ENCODE data around the gene NEU4.

NEU4 gene

GRCh38 chr2:241770185-241770935 lies 38.6 kb upstream of the NEU4 start:
- peak in 1 of 2 donors; percentile 11 for DNase-seq (ENCODE audit: low spot score in 2 of 2)
- peaks cover 4% of the 10 kb centered on the region for H3K27me3 Mint-ChIP-seq
- no peaks in the 10 kb centered on the region for H3K9me3 Mint-ChIP-seq
- no peak overlapping the region for H3K27ac Mint-ChIP-seq (ENCODE audit: low read depth)
- H3K4me3 Mint-ChIP-seq: no peak overlapping the region
- H3K36me3 Mint-ChIP-seq (ENCODE audit: insufficient read depth): peaks cover 3% of the 10 kb centered on the region
- H3K4me1 Mint-ChIP-seq: peaks cover 15% of the 10 kb centered on the region
- no peak for ATAC-seq (replicated peaks; ENCODE audit: extremely low read depth, poor library complexity, severe bottlenecking)

DNA sequence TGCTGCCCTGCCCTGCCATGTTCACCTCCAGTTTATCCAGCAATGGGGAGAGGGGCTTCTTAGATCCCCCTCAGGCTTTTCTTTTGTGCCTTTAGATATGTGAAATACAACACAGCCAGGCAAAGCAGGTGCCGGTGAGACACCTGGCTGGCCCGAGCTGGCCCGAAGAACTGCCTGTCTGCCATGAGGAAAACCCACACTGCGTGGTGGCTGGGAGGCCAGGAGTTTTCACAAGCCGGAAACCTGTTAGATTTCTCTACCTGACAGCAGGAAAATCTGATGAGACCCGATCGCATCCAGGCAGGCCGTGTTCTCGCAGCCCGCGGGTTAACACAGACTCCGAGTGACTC lies 38.1 kb upstream of the NEU4 start:
- H3K4me3 Mint-ChIP-seq: peak overlapping the region; percentile 11
- DNase-seq (ENCODE audit: low spot score in 2 of 2) (no peak), ATAC-seq (replicated peaks; ENCODE audit: extremely low read depth, poor library complexity, severe bottlenecking) (no peak)
- peaks cover 15% of the 10 kb centered on the region for H3K4me1 Mint-ChIP-seq
- no peaks in the 10 kb centered on the region for H3K9me3 Mint-ChIP-seq
- no peak overlapping the region for H3K27ac Mint-ChIP-seq (ENCODE audit: low read depth)
- peaks cover 3% of the 10 kb centered on the region for H3K36me3 Mint-ChIP-seq (ENCODE audit: insufficient read depth)
- peaks cover 9% of the 10 kb centered on the region for H3K27me3 Mint-ChIP-seq

- H3K4me3 Mint-ChIP-seq: peak overlapping the region; percentile 56
- no peaks in the 10 kb centered on the region for H3K9me3 Mint-ChIP-seq
- H3K36me3 Mint-ChIP-seq (ENCODE audit: insufficient read depth): peaks cover 3% of the 10 kb centered on the region
- no peak for ATAC-seq (replicated peaks; ENCODE audit: extremely low read depth, poor library complexity, severe bottlenecking)
- H3K27me3 Mint-ChIP-seq: peaks cover 9% of the 10 kb centered on the region
- H3K27ac Mint-ChIP-seq (ENCODE audit: low read depth): no peak overlapping the region
- peaks cover 15% of the 10 kb centered on the region for H3K4me1 Mint-ChIP-seq
- DNase-seq (ENCODE audit: low spot score in 2 of 2): peak in 1 of 2 donors; percentile 9
Measured at GRCh38 chr2:241771286-241772062, 37.5 kb upstream of the NEU4 start.

- peaks cover 9% of the 10 kb centered on the region for H3K27me3 Mint-ChIP-seq
- H3K9me3 Mint-ChIP-seq: no peaks in the 10 kb centered on the region
- H3K27ac Mint-ChIP-seq (ENCODE audit: low read depth): no peak overlapping the region
- peak; percentile 55 for ATAC-seq (replicated peaks; ENCODE audit: extremely low read depth, poor library complexity, severe bottlenecking)
- peak overlapping the region; percentile 56 for H3K4me3 Mint-ChIP-seq
- H3K4me1 Mint-ChIP-seq: peaks cover 15% of the 10 kb centered on the region
- DNase-seq (ENCODE audit: low spot score in 2 of 2): no peak
- H3K36me3 Mint-ChIP-seq (ENCODE audit: insufficient read depth): peaks cover 3% of the 10 kb centered on the region
Measured at GRCh38 chr2:241772063-241772499, 36.9 kb upstream of the NEU4 start.

GRCh38 chr2:241773511-241774418 lies 35.2 kb upstream of the NEU4 start:
- H3K4me3 Mint-ChIP-seq: no peak overlapping the region
- peaks cover 15% of the 10 kb centered on the region for H3K4me1 Mint-ChIP-seq
- peaks cover 3% of the 10 kb centered on the region for H3K36me3 Mint-ChIP-seq (ENCODE audit: insufficient read depth)
- H3K27ac Mint-ChIP-seq (ENCODE audit: low read depth): no peak overlapping the region
- DNase-seq (ENCODE audit: low spot score in 2 of 2): no peak
- H3K27me3 Mint-ChIP-seq: peaks cover 9% of the 10 kb centered on the region
- no peaks in the 10 kb centered on the region for H3K9me3 Mint-ChIP-seq
- no peak for ATAC-seq (replicated peaks; ENCODE audit: extremely low read depth, poor library complexity, severe bottlenecking)

DNA sequence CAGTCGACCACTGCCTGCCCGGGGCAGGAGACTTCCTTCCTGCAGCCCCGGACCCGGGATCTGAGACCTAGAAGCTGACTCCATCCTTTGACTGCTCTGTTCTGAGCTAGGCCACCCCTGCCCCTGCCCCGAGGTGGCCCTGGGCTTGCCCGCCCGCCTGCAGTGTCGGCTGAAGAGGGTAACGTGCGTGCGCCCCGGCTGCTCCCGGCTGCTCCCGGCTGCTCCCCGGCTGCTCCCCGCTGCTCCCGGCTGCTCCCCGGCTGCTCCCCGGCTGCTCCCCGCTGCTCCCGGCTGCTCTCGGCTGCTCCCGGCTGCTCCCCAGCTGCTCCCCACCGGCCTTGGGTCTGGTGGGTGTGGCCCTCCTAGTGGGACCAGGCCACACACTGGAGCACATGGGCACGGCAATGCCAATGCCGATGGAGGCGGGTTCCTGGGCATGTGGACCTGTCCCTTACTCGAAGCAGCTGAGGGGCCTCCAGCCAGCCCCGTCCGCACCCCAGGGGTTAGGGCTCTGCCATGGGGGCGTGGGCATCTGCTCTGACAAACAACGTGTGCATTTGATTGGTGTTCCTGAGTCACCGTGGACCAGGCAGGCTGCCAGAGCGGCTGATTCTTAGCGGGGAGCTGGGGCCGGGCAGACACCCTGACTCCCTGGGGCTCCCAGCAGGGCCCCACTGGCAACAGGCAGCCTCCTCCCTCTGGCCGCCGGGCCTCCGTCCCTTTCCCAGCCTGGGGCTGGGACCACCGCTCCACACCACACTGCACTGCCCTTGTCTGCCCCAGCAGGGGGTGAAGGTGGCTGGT lies 34.4 kb upstream of the NEU4 start:
- H3K9me3 Mint-ChIP-seq: no peaks in the 10 kb centered on the region
- H3K36me3 Mint-ChIP-seq (ENCODE audit: insufficient read depth): peaks cover 4% of the 10 kb centered on the region
- no peak overlapping the region for H3K4me3 Mint-ChIP-seq
- H3K4me1 Mint-ChIP-seq: peaks cover 15% of the 10 kb centered on the region
- peak in 1 of 2 donors; percentile 8 for DNase-seq (ENCODE audit: low spot score in 2 of 2)
- ATAC-seq (replicated peaks; ENCODE audit: extremely low read depth, poor library complexity, severe bottlenecking): no peak
- H3K27me3 Mint-ChIP-seq: peaks cover 9% of the 10 kb centered on the region
- no peak overlapping the region for H3K27ac Mint-ChIP-seq (ENCODE audit: low read depth)

DNA sequence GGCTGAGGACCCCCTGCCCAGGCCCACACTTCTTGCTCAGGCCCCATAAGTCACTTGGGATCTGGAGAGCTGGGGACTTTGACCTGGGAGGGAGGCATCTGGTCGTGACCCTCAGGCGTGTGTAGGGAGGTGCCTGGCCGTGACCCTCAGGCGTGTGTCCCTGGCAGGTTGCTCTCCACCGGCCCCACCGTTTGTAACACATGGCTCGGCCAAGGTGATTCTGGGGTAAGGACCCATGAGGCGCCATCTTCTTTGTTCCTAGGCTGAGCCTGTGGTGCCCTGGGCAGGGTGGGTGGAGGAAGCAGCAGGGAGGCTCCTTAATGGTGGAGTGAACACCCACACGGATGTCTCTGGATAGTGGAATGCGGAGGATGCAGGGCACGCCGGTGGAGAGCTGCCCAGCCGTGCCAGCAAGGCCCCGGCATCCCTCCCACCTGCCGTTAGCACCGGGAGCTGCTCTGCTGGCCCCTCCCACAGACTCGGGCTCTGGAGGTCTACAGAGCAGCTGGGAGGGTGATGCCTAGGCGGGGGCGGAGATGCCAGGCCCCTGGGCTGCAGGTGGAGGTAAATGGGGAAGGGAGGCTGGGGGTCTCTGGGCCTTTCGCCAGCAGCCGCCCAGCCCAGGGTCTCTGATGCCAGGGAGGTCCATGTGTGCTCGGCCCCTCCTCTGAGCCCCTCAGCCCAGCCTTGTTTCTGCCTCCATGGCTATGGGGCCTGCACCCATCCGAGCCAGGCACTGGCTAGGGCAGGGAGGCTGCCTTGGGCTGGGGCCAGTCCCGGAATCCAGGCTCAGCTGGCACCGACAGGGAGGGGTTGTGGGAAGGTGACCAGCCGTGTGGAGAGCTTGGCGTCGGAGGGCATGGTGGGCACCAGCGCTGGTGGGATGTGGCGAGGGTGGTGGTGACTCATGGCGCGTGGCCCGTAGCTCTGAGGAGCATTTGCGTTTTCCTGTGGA lies 33.5 kb upstream of the NEU4 start:
- Mint-ChIP-seq H3K27me3 (peaks cover 9% of the 10 kb centered on the region), H3K4me3 (no peak overlapping the region), H3K4me1 (peaks cover 15% of the 10 kb centered on the region), H3K27ac (ENCODE audit: low read depth) (no peak overlapping the region), H3K36me3 (ENCODE audit: insufficient read depth) (peaks cover 4% of the 10 kb centered on the region), H3K9me3 (no peaks in the 10 kb centered on the region)
- DNase-seq (ENCODE audit: low spot score in 2 of 2) (no peak), ATAC-seq (replicated peaks; ENCODE audit: extremely low read depth, poor library complexity, severe bottlenecking) (no peak)

DNA sequence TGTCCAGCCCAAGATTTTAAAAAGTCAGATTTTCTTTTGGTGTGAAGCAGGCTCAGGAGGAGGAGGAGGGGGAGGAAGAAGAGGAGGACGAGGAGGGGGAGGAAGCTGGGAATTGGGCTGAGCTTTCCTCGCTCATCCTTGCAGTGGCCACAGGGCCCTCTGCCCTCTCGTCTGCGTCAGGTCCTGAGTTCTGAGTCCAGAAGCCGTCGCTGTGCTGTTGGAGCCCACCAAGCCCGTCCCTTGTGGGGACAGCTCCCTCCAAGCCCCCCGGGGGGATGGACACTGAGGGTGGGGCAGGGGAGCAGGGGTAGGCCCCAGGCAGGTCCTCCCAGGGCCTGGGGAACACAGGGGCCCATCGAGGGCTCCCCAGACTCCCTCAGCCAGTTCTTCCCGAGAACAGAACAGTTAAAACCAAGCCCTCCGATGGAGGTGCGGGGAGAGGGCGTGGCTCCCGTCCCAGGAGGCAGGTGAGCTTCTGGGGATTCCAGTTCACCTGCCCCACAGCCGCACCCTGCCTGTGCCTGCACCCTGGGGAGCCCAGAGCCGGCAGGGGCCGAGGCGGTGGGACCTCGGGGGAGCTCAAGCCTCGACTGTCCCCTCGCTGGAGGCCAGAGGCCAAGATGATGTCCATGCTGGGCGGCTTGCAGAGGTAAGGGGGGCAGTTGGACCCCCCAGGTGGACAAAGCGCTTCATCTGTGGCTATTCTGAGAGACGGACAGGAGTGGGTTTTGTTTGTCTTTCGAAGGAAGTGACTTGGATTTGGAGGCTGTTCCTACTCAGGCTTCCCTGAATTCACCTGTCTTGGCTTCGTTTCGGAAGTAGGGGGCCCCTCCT lies 32.4 kb upstream of the NEU4 start, which contains the start of gene GAL3ST2:
Gene GAL3ST2, plus strand, starts transcription at position 487 of the 834 bp plus-strand sequence. Its CDS starts 134 bp downstream, at position 621.
- Mint-ChIP-seq H3K9me3 (no peaks in the 10 kb centered on the region), H3K27me3 (peaks cover 9% of the 10 kb centered on the region), H3K36me3 (ENCODE audit: insufficient read depth) (peaks cover 4% of the 10 kb centered on the region), H3K4me1 (peaks cover 15% of the 10 kb centered on the region), H3K27ac (ENCODE audit: low read depth) (peak within 1 kb of the TSS; percentile 76), H3K4me3 (no peak within 1 kb of the TSS)
- no peak for ATAC-seq (replicated peaks; ENCODE audit: extremely low read depth, poor library complexity, severe bottlenecking)
- peak in 1 of 2 donors; percentile 12 for DNase-seq (ENCODE audit: low spot score in 2 of 2)

- no peak overlapping the region for H3K4me3 Mint-ChIP-seq
- no peak for ATAC-seq (replicated peaks; ENCODE audit: extremely low read depth, poor library complexity, severe bottlenecking)
- peak in 1 of 2 donors; percentile 5 for DNase-seq (ENCODE audit: low spot score in 2 of 2)
Measured at GRCh38 chr2:241777170-241777685, 31.8 kb upstream of the NEU4 start.

More at GRCh38 chr2:241777170-241777685, 31.8 kb upstream of the NEU4 start:
- peak overlapping the region; percentile 76 for H3K27ac Mint-ChIP-seq (ENCODE audit: low read depth)
- peaks cover 9% of the 10 kb centered on the region for H3K27me3 Mint-ChIP-seq
- peaks cover 4% of the 10 kb centered on the region for H3K36me3 Mint-ChIP-seq (ENCODE audit: insufficient read depth)
- peaks cover 9% of the 10 kb centered on the region for H3K4me1 Mint-ChIP-seq
- H3K9me3 Mint-ChIP-seq: no peaks in the 10 kb centered on the region
